ENCODE data around the gene MATN3. TPM values are rescaled to one million over a fixed set of nuclear protein-coding genes. Genes with fewer than 3 reads are reported as not detected.

The MATN3 gene
- total and polyA plus RNA-seq, 4 experiments from 2014 or later, result not detected

DNA sequence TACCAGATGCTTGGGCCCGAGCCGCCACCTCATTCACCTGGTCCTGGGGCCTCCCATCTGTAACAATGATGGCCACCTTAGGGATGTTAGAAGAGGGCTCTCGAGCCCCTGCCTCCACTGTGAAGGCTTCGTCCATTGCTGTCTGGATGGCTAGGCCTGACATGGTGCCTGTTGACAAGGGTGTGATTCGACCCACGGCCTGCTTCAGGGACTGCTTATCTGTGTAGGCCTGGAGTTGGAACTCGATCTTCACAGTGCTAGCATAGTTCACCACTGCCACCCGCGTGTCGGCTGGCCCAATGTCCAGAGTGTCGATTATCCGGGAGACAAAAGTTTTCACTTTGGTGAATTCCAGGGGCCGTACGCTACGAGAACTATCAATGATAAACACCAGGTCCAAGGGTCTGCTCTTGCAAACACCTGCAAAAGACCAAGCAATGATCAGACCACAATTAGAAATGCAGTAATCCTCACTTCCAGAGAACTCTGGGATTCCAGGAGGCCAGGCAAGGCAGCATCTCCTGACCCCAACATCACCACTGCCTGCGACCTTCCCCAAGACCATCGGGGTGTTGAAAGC lies 6.5 kb downstream of the MATN3 start:
- Histone ChIP-seq H3K36me3 (ENCODE audit: insufficient read depth, low read length) (no peaks in the 10 kb centered on the region), H3K27ac (ENCODE audit: low read depth, low read length) (no peak overlapping the region), H3K4me1 (ENCODE audit: insufficient read depth, low read length) (no peaks in the 10 kb centered on the region), H3K4me3 (ENCODE audit: low read length in 2 of 2) (no peak overlapping the region), H3K9me3 (ENCODE audit: control insufficient read depth in 1 of 2, low read length in 2 of 2) (no peaks in the 10 kb centered on the region), H3K27me3 (ENCODE audit: insufficient read depth, low read length) (no peaks in the 10 kb centered on the region)
- H3K27ac Mint-ChIP-seq, result no peak overlapping the region
- H3K27me3 Mint-ChIP-seq, result peaks cover 20 to 28% of the 10 kb centered on the region in 2 donors
- no peaks in the 10 kb centered on the region for H3K36me3 Mint-ChIP-seq
- intact Hi-C loops (cut with micrococcal nuclease), result no loop called here
- POLR2A ChIA-PET (ENCODE audit: partially characterized antibody), result no interaction called here
- no peaks in the 10 kb centered on the region for H3K4me1 Mint-ChIP-seq
- no peak overlapping the region for H3K4me3 Mint-ChIP-seq
- H3K9me3 Mint-ChIP-seq, result no peaks in the 10 kb centered on the region
- DNase-seq, result no peak
- CTCF ChIA-PET (ENCODE audit: partially characterized antibody), result interaction anchor here (1.0 kb wide), 1 partner anchor 10 kb away, joined by 4 read pairs; no protein-coding TSS in a partner anchor

DNA sequence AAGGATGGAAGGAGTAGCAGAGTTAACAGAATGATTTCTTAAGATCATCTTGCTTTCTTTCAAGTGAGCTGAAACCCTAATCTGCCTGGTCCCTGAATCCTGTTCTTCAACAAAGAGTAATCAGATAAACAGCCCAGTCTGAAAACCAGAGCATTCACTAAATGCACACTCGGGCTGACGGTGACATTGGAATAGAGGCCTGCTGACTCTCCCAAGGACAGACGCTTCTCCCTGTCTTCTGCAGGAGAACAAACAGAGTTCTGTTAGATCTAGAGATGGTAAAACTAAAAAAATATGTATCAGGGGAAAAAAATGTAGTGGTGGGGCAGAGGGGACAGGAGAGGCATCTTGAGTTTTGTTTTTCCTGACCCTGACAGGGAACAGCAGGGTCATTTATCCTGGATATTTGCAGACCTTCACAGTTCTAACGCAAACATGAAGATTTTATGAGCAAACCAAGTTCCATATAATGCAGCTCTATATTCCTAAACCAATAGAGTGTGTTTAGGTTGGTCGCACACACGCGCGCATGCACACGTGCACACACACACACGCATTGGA lies 7.3 kb downstream of the MATN3 start:
- no peaks in the 10 kb centered on the region for H3K4me1 Mint-ChIP-seq
- no peak overlapping the region for H3K4me3 Mint-ChIP-seq
- H3K36me3 Mint-ChIP-seq, result no peaks in the 10 kb centered on the region
- H3K36me3 ChIP-seq (ENCODE audit: insufficient read depth, low read length), result no peaks in the 10 kb centered on the region
- no peak overlapping the region for H3K27ac Mint-ChIP-seq
- H3K27me3 ChIP-seq (ENCODE audit: insufficient read depth, low read length), result no peaks in the 10 kb centered on the region
- H3K27me3 Mint-ChIP-seq, result peaks cover 15 to 21% of the 10 kb centered on the region in 2 donors
- H3K9me3 Mint-ChIP-seq, result no peaks in the 10 kb centered on the region
- ChIA-PET POLR2A (ENCODE audit: partially characterized antibody) (no interaction called here), CTCF (ENCODE audit: partially characterized antibody) (interaction anchor here (0.6 to 1.0 kb wide), 2 partner anchors 11 to 36 kb away, joined by 3 to 4 read pairs; no protein-coding TSS in a partner anchor)
- intact Hi-C loops (cut with micrococcal nuclease), result no loop called here
- H3K27ac ChIP-seq (ENCODE audit: low read depth, low read length), result no peak overlapping the region
- H3K4me3 ChIP-seq (ENCODE audit: low read length in 2 of 2), result no peak overlapping the region
- no peak for DNase-seq
- no peaks in the 10 kb centered on the region for H3K4me1 ChIP-seq (ENCODE audit: insufficient read depth, low read length)
- no peaks in the 10 kb centered on the region for H3K9me3 ChIP-seq (ENCODE audit: control insufficient read depth in 1 of 2, low read length in 2 of 2)

DNA sequence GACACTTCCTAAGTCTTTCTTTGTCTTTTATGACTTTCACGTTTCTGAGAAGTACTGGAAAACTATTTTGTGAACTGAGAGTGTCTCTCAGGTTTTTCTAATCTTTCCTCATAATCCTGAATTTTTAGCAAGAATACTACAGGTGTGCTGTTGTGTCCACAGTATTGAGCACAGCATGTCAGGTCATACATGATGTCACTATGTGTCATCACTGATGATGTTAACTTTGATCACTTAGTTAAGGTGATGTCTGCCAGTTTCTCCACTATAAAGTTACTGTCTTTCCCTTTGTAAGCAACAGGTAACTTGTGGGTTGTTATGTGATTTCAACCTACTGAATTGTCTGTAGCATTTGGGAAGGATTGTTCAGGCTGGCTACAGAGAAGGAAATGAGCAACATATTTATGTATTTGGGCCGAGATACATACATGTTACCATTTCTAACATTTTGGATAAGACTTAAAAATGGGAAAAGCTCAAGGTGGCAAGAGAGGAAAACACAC lies 11.1 kb downstream of the MATN3 start:
- no peaks in the 10 kb centered on the region for H3K9me3 Mint-ChIP-seq
- CTCF ChIA-PET (ENCODE audit: partially characterized antibody), result interaction anchor here (2.0 kb wide), 1 partner anchor 14 kb away, joined by 20 read pairs; no protein-coding TSS in a partner anchor
- POLR2A ChIA-PET (ENCODE audit: partially characterized antibody), result interaction anchor here (1.1 kb wide), 1 partner anchor 34 kb away, joined by 3 read pairs; no protein-coding TSS in a partner anchor

DNA sequence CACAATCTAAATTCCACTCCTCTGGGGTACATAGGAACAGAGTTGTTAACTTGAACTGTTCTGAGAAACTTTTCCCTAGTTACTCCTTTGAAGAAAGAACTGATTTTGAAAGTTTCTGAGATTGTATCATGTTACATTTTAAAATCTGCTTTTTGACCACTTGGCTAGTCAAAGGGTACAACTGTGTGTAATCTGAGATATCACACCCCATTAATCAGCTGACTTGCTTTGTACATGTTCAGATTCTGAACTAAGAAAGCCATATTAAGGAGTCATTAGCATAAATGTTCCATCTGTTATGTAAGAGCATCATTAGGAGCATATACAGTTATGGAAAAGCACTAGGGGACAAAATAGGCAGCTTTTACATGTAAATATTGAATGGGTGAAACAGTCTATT lies 18.7 kb downstream of the MATN3 start:
- Mint-ChIP-seq H3K36me3 (no peaks in the 10 kb centered on the region), H3K4me1 (peaks cover 7 to 23% (median 15%) of the 10 kb centered on the region in 4 donors), H3K27me3 (peaks cover 15 to 16% of the 10 kb centered on the region in 2 donors), H3K27ac (no peak overlapping the region), H3K9me3 (no peaks in the 10 kb centered on the region), H3K4me3 (no peak overlapping the region)
- intact Hi-C loops (cut with micrococcal nuclease), result no loop called here
- Histone ChIP-seq H3K4me3 (ENCODE audit: low read length in 2 of 2) (no peak overlapping the region), H3K9me3 (ENCODE audit: control insufficient read depth in 1 of 2, low read length in 2 of 2) (no peaks in the 10 kb centered on the region), H3K36me3 (ENCODE audit: insufficient read depth, low read length) (no peaks in the 10 kb centered on the region), H3K27ac (ENCODE audit: low read depth, low read length) (no peak overlapping the region), H3K27me3 (ENCODE audit: insufficient read depth, low read length) (no peaks in the 10 kb centered on the region), H3K4me1 (ENCODE audit: insufficient read depth, low read length) (peaks cover 16% of the 10 kb centered on the region)
- ChIA-PET CTCF (ENCODE audit: partially characterized antibody) (no interaction called here), POLR2A (ENCODE audit: partially characterized antibody) (no interaction called here)
- no peak for DNase-seq

More for the DNA sequence above, 11.1 kb downstream of the MATN3 start:
- Mint-ChIP-seq H3K27me3 (peaks cover 19 to 20% of the 10 kb centered on the region in 2 donors), H3K27ac (no peak overlapping the region), H3K4me3 (no peak overlapping the region), H3K36me3 (no peaks in the 10 kb centered on the region), H3K4me1 (no peaks in the 10 kb centered on the region)
- intact Hi-C loops (cut with micrococcal nuclease), result no loop called here
- Histone ChIP-seq H3K27me3 (ENCODE audit: insufficient read depth, low read length) (no peaks in the 10 kb centered on the region), H3K36me3 (ENCODE audit: insufficient read depth, low read length) (no peaks in the 10 kb centered on the region), H3K4me3 (ENCODE audit: low read length in 2 of 2) (no peak overlapping the region), H3K9me3 (ENCODE audit: control insufficient read depth in 1 of 2, low read length in 2 of 2) (no peaks in the 10 kb centered on the region), H3K27ac (ENCODE audit: low read depth, low read length) (no peak overlapping the region), H3K4me1 (ENCODE audit: insufficient read depth, low read length) (no peaks in the 10 kb centered on the region)
- DNase-seq, result no peak

DNA sequence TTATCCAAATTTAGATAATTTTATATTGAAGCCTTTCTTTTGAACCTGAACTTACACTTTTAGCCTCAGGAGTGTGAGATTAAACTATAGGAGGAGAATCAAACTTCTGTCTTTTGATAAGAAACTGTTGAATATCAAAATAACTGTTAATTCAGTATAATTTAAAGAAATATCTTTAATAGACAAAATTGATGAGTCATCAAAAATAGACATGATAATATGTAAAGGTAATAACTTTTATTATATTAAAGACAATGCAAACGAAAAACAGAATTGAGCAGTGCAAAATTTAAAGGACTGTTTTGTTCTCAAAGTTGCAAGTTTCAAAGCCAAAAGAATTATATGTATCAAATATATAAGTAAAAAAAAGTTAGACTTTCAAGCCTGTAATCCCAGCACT lies 20.6 kb downstream of the MATN3 start:
- no peak overlapping the region for H3K27ac ChIP-seq (ENCODE audit: low read depth, low read length)
- intact Hi-C loops (cut with micrococcal nuclease), result loop anchor here (2.0 kb wide), 2 partner anchors 89 to 643 kb away; no protein-coding TSS in a partner anchor
- POLR2A ChIA-PET (ENCODE audit: partially characterized antibody), result no interaction called here

DNA sequence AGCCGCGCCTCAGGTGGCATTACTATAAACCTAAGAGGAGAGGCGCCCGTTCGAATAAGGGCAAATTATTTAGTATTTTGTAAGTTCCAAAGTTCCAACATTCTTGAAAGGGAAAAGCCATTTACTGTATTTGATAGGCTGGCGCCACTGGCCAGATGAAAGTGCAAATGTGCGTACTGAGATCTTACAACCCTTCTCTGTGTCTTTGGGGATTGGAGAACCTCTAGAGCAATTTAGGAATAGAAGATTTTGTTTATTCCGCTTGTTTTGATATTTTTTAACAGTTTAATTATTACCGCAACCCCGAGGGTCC lies 22.1 kb downstream of the MATN3 start:
- peak overlapping the region in 6 of 7 donors; percentile 77 to 95 (median 91) for H3K27ac Mint-ChIP-seq
- no peak for DNase-seq
- CTCF ChIA-PET (ENCODE audit: partially characterized antibody), result interaction anchor here (1.5 kb wide), 1 partner anchor 25 kb away, joined by 8 read pairs; no protein-coding TSS in a partner anchor
- H3K9me3 ChIP-seq (ENCODE audit: control insufficient read depth in 1 of 2, low read length in 2 of 2), result no peaks in the 10 kb centered on the region
- H3K36me3 ChIP-seq (ENCODE audit: insufficient read depth, low read length), result no peaks in the 10 kb centered on the region
- peak overlapping the region; percentile 86 to 96 (median 90) for H3K4me3 Mint-ChIP-seq
- peak overlapping the region; percentile 57 for H3K27ac ChIP-seq (ENCODE audit: low read depth, low read length)
- H3K27me3 ChIP-seq (ENCODE audit: insufficient read depth, low read length), result no peaks in the 10 kb centered on the region
- peaks cover 0 to 2% of the 10 kb centered on the region in 2 donors for H3K36me3 Mint-ChIP-seq
- H3K9me3 Mint-ChIP-seq, result no peaks in the 10 kb centered on the region
- intact Hi-C loops (cut with micrococcal nuclease), result loop anchor here (1.0 to 2.0 kb wide), 3 partner anchors 61 to 642 kb away; partner anchors contain the start of gene LAPTM4A
- H3K4me1 ChIP-seq (ENCODE audit: insufficient read depth, low read length), result peaks cover 16% of the 10 kb centered on the region
- POLR2A ChIA-PET (ENCODE audit: partially characterized antibody), result interaction anchor here (1.0 to 2.1 kb wide), 6 partner anchors 18 to 833 kb away, joined by 3 to 19 read pairs (median 5); partner anchors contain the start of genes LAPTM4A, LDAH and TTC32
- peaks cover 9 to 11% of the 10 kb centered on the region in 2 donors for H3K27me3 Mint-ChIP-seq
- H3K4me3 ChIP-seq (ENCODE audit: low read length in 2 of 2), result peak overlapping the region; percentile 57 to 68
- H3K4me1 Mint-ChIP-seq, result peaks cover 11 to 28% (median 21%) of the 10 kb centered on the region in 4 donors

More for the DNA sequence above, 20.6 kb downstream of the MATN3 start:
- Mint-ChIP-seq H3K4me3 (no peak overlapping the region), H3K9me3 (no peaks in the 10 kb centered on the region), H3K27ac (no peak overlapping the region), H3K36me3 (no peaks in the 10 kb centered on the region), H3K4me1 (peaks cover 11 to 28% (median 20%) of the 10 kb centered on the region in 4 donors), H3K27me3 (peaks cover 11 to 13% of the 10 kb centered on the region in 2 donors)
- no peak for DNase-seq
- H3K36me3 ChIP-seq (ENCODE audit: insufficient read depth, low read length), result no peaks in the 10 kb centered on the region
- CTCF ChIA-PET (ENCODE audit: partially characterized antibody), result interaction anchor here (1.3 kb wide), 1 partner anchor 23 kb away, joined by 5 read pairs; no protein-coding TSS in a partner anchor
- no peaks in the 10 kb centered on the region for H3K27me3 ChIP-seq (ENCODE audit: insufficient read depth, low read length)
- H3K9me3 ChIP-seq (ENCODE audit: control insufficient read depth in 1 of 2, low read length in 2 of 2), result no peaks in the 10 kb centered on the region
- H3K4me1 ChIP-seq (ENCODE audit: insufficient read depth, low read length), result peaks cover 16% of the 10 kb centered on the region
- no peak overlapping the region for H3K4me3 ChIP-seq (ENCODE audit: low read length in 2 of 2)

Measured in CD4-positive, alpha-beta memory T cell (primary cell).